Heart right ventricle (tissue), 16 donors: ENCODE data around the gene TBXAS1. TPM values are rescaled to one million over a fixed set of nuclear protein-coding genes. Genes with fewer than 3 reads are reported as not detected.
"Not testable (repeated sequence)": the region's sequence is repeated elsewhere in the genome, so short reads cannot be mapped to it uniquely, and the experiment has no call there.

Source experiments
- ATAC-seq, 8 donors: fragments of 200-7000 bp; cut with Tn5 transposase; one replicate each; pipeline ENCODE4 v1.9.1; 2020; ENCODE audit warnings: mild to moderate bottlenecking in 8 of 8, moderate library complexity in 8 of 8, moderate number of reproducible peaks in 1 of 8
- DNase-seq, 2 donors: peaks; one replicate each; pipeline ENCODE4 v3.0.0-alpha.2; 2020
- H3K27ac ChIP-seq, 10 donors: fragments of 200-600 bp; sonication (generic) in 2 of 10; one replicate each; pipeline versions ENCODE4 v1.5.0 to v1.8.0; 2020 to 2022; ENCODE audit warnings: mild to moderate bottlenecking in 3 of 10
- H3K27me3 ChIP-seq, 7 donors: fragments of 200-600 bp; one replicate each; pipeline ENCODE4 v1.8.0; 2021 to 2022; ENCODE audit warnings: mild to moderate bottlenecking in 2 of 7
- H3K36me3 ChIP-seq, 9 donors: fragments of 200-600 bp; sonication (generic) in 1 of 9; one replicate each; pipeline versions ENCODE4 v1.5.0 to v1.8.0; 2020 to 2022; ENCODE audit warnings: mild to moderate bottlenecking in 2 of 9
- H3K4me1 ChIP-seq, 9 donors: fragments of 200-600 bp; sonication (generic) in 1 of 9; one replicate each; pipeline versions ENCODE4 v1.5.0 to v1.8.0; 2020 to 2022; ENCODE audit warnings: mild to moderate bottlenecking in 4 of 9
- H3K4me3 ChIP-seq, 10 donors: fragments of 200-600 bp; sonication (generic) in 2 of 10; one replicate each; pipeline versions ENCODE4 v1.5.0 to v1.8.0; 2020 to 2022; ENCODE audit warnings: mild to moderate bottlenecking in 7 of 10, moderate library complexity in 2 of 10
- H3K9me3 ChIP-seq, 11 donors: fragments of 200-600 bp in 10 of 11; sonication (generic) in 2 of 11; one replicate each; pipeline versions ENCODE4 v1.5.0 to v1.8.0; 2013 to 2022; ENCODE audit warnings: mild to moderate bottlenecking in 2 of 11, control low read depth in 1 of 11, moderate library complexity in 1 of 11
- CTCF ChIP-seq, 9 donors: fragments of 200-600 bp; sonication (generic) in 2 of 9; IDR thresholded peaks; one replicate each; pipeline versions ENCODE4 v1.5.0 to v1.8.0; 2021 to 2022; ENCODE audit warnings: antibody characterized with exemption in 9 of 9, mild to moderate bottlenecking in 5 of 9, moderate library complexity in 1 of 9
- WGBS, 2 donors: extraction: QIAGEN DNeasy Blood & Tissue Kit; methylation state at CpG; one replicate each; pipeline ENCODE4 v1.1.7; 2013; ENCODE audit warnings: inconsistent platforms in 1 of 2; 5-methylcytosine and 5-hydroxymethylcytosine counted together
- intact Hi-C, 10 donors: fragments of 100-400 bp; cut with DNase I; formaldehyde crosslinking; loops; one replicate each; pipeline versions ENCODE4 v1.11.1 to v1.14.2; 2022
- polyA plus RNA-seq, 2 donors: library from polyadenylated mRNA; stranded (reverse); fragments of 200-250 nt; gene quantifications; one replicate each; pipeline ENCODE4 v1.2.3, GENCODE V29; 2013
- total RNA-seq, 10 donors: library from RNA; stranded (reverse); fragmentation: NEBNext Ultra II Directional in 3 of 10; extraction: Animal tissue kit (Norgen Biotek cat#: 25700) in 3 of 10; gene quantifications; one replicate each; pipeline versions ENCODE4 v1.2.1 to v1.2.4, GENCODE V29; 2021 to 2023
- donor health status: Arrhythmogenic right ventricular cardiomyopathy.
- donor health status: ischemic (EF 13 %, LVEDD 7.1; RV severe dilation, severe dysfunction).
- donor health status: healthy with polysubstance abuse.
- donor health status: DM: no; HTN: yes; CAD: no.
- donor health status: DM: no; HTN: no; CAD: no.
- donor health status: ischemic (EF 25% LVEDD 6.9; RV normal size, moderate dysfunction).
- donor health status: ischemic (EF 25% LVEDD 5.7; RV mildly dilated, moderate dysfunction).
- donor health status: healthy.
- donor health status: DM: yes; HTN: yes; CAD: no.
- donor health status: Ischemic cardiomyopathy.
- donor health status: ischemic (EF 35%, LVEDD 5.7; RV mildly dilated, moderate dysfunction).
- donor health status: nonischemic (EF 11% LVEDD 7.7; RV severe dilation, severe dysfunction).
- donor health status: DM: yes; HTN: yes; CAD: no.
- donor health status: PGD.
- donor health status: ischemic (EF 29% LVEDD 5.4; RV normal size, mild dysfunction).
- donor health status: nonischemic (EF 23%, LVEDD 6.1; RV moderate dilation, normal function).

TBXAS1 gene
- total and polyA plus RNA-seq, 12 donors, result 1.7 to 17.7 (median 3.7) TPM

GRCh38 chr7:139901056-139901795 lies 72.2 kb downstream of the TBXAS1 start:
- ATAC-seq (no peak), DNase-seq (no peak)
- Histone ChIP-seq H3K4me1 (peaks cover 0 to 32% (median 0%) of the 10 kb centered on the region in 9 donors), H3K27me3 (no peaks in the 10 kb centered on the region), H3K9me3 (peaks cover 0 to 18% (median 8%) of the 10 kb centered on the region in 11 donors), H3K4me3 (no peak overlapping the region), H3K36me3 (no peaks in the 10 kb centered on the region), H3K27ac (peak overlapping the region in 1 of 10 donors; percentile 27)
- TF ChIP-seq CTCF (IDR thresholded peaks at IDR 0.05), result no peak
- intact Hi-C loops, result no loop called here
- WGBS, 2 donors, result 90 to 93% methylated on average over 6 of the region's 6 CpGs

- DNase-seq (no peak), ATAC-seq (no peak)
- Histone ChIP-seq H3K9me3 (peaks cover 0 to 25% (median 10%) of the 10 kb centered on the region in 11 donors), H3K27me3 (no peaks in the 10 kb centered on the region), H3K4me3 (no peak overlapping the region), H3K4me1 (peaks cover 0 to 26% (median 0%) of the 10 kb centered on the region in 9 donors), H3K36me3 (no peaks in the 10 kb centered on the region), H3K27ac (no peak overlapping the region)
- no peak for TF ChIP-seq CTCF (IDR thresholded peaks at IDR 0.05)
- intact Hi-C loops, result no loop called here
- WGBS, 2 donors, result 85 to 95% methylated on average over 3 of the region's 3 CpGs
Observed at GRCh38 chr7:139901901-139902300, 72.8 kb downstream of the TBXAS1 start.

- no peak for DNase-seq
- H3K27me3 ChIP-seq, result no peaks in the 10 kb centered on the region
- H3K27ac ChIP-seq, result no peak overlapping the region
- 84 to 98% methylated on average over 4 of the region's 4 CpGs for WGBS, 2 donors
- TF ChIP-seq CTCF (IDR thresholded peaks at IDR 0.05), result no peak
- intact Hi-C loops, result no loop called here
- no peak for ATAC-seq
- peaks cover 0 to 22% (median 0%) of the 10 kb centered on the region in 9 donors for H3K4me1 ChIP-seq
- no peaks in the 10 kb centered on the region for H3K36me3 ChIP-seq
- no peak overlapping the region for H3K4me3 ChIP-seq
- H3K9me3 ChIP-seq, result peaks cover 0 to 31% (median 10%) of the 10 kb centered on the region in 11 donors
Observed at GRCh38 chr7:139902436-139903102, 73.5 kb downstream of the TBXAS1 start.

- DNase-seq, intact Hi-C loops: not testable (repeated sequence)
- 81 to 88% methylated on average over 2 of the region's 2 CpGs for WGBS, 2 donors
Observed at GRCh38 chr7:139903103-139903477, 74.0 kb downstream of the TBXAS1 start.

GRCh38 chr7:139906879-139907278 lies 77.8 kb downstream of the TBXAS1 start:
- Histone ChIP-seq H3K4me3 (no peak overlapping the region), H3K9me3 (peaks cover 0 to 31% (median 10%) of the 10 kb centered on the region in 11 donors), H3K4me1 (no peaks in the 10 kb centered on the region), H3K36me3 (peaks cover 0 to 16% (median 0%) of the 10 kb centered on the region in 9 donors), H3K27ac (no peak overlapping the region), H3K27me3 (no peaks in the 10 kb centered on the region)
- no peak for TF ChIP-seq CTCF (IDR thresholded peaks at IDR 0.05)
- intact Hi-C loops, result no loop called here
- no peak for DNase-seq
- ATAC-seq, result no peak

More at GRCh38 chr7:139903103-139903477, 74.0 kb downstream of the TBXAS1 start:
- Histone ChIP-seq H3K9me3 (peaks cover 0 to 31% (median 10%) of the 10 kb centered on the region in 11 donors), H3K4me1 (peaks cover 0 to 17% (median 0%) of the 10 kb centered on the region in 9 donors)
- not testable (repeated sequence) for H3K36me3 ChIP-seq, H3K27ac ChIP-seq, ATAC-seq, H3K4me3 ChIP-seq, H3K27me3 ChIP-seq
